ENCODE results near the gene ELOB.

DNA sequence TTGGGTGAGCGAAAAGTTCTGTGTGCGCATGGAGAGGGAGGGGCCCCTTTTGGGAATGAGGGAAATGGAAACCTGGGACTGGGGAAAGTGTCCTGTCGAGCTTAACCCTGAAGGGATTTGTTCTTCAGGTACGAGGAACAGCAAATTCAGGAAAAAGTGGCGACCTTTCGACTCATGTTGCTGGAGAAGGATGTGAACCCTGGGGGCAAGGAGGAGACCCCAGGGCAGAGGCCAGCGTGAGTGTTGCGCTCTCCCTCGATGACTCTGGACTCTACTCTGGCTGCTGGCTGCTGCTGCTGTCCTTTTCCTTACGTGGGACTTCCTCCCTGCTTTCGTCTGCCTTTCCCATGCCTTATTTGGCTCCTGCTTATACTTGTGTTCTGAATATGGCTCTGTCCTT, 19.7 kb downstream of the ELOB start:
- TF ChIP-seq, protein P1, sequence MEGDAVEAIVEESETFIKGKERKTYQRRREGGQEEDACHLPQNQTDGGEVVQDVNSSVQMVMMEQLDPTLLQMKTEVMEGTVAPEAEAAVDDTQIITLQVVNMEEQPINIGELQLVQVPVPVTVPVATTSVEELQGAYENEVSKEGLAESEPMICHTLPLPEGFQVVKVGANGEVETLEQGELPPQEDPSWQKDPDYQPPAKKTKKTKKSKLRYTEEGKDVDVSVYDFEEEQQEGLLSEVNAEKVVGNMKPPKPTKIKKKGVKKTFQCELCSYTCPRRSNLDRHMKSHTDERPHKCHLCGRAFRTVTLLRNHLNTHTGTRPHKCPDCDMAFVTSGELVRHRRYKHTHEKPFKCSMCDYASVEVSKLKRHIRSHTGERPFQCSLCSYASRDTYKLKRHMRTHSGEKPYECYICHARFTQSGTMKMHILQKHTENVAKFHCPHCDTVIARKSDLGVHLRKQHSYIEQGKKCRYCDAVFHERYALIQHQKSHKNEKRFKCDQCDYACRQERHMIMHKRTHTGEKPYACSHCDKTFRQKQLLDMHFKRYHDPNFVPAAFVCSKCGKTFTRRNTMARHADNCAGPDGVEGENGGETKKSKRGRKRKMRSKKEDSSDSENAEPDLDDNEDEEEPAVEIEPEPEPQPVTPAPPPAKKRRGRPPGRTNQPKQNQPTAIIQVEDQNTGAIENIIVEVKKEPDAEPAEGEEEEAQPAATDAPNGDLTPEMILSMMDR (IDR thresholded peaks at IDR 0.05), result no peak
- TF ChIP-seq POLR2A (IDR thresholded peaks at IDR 0.05), result no peak

Measured in testis (tissue), 2 donors.